Glutamatergic neuron (in vitro differentiated cells): ENCODE data around the gene SERPINB5. TPM values are rescaled to one million over a fixed set of nuclear protein-coding genes. Genes with fewer than 3 reads are reported as not detected.

Experiments used
- DNase-seq: peaks from one replicate; pipeline ENCODE4 v3.0.0; 2022
- H3K27ac Mint-ChIP-seq: one replicate; pipeline ENCODE4 v1.8.0; 2020; ENCODE audit warnings: mild to moderate bottlenecking, mixed read lengths, inconsistent platforms; ENCODE audit not compliant: unreplicated experiment
- H3K27me3 Mint-ChIP-seq: one replicate; pipeline ENCODE4 v1.8.0; 2020; ENCODE audit warnings: mild to moderate bottlenecking, moderate library complexity, mixed read lengths, inconsistent platforms; ENCODE audit not compliant: unreplicated experiment
- H3K36me3 Mint-ChIP-seq: one replicate; pipeline ENCODE4 v1.8.0; 2020; ENCODE audit warnings: mild to moderate bottlenecking, mixed read lengths, inconsistent platforms; ENCODE audit not compliant: unreplicated experiment
- H3K4me1 Mint-ChIP-seq: one replicate; pipeline ENCODE4 v1.8.0; 2020; ENCODE audit warnings: mild to moderate bottlenecking, low read depth, mixed read lengths, inconsistent platforms; ENCODE audit not compliant: unreplicated experiment
- H3K4me3 Mint-ChIP-seq: one replicate; pipeline ENCODE4 v1.8.0; 2020; ENCODE audit warnings: mild to moderate bottlenecking, mixed read lengths, inconsistent platforms; ENCODE audit not compliant: unreplicated experiment
- H3K9me3 Mint-ChIP-seq: one replicate; pipeline ENCODE4 v1.8.0; 2020; ENCODE audit warnings: mild to moderate bottlenecking, moderate library complexity, mixed read lengths, inconsistent platforms; ENCODE audit not compliant: unreplicated experiment
- long read RNA-seq: library from polyadenylated mRNA; unstranded; transcript quantifications from one replicate; pipeline ENCODE4 v2.0.0, GENCODE V29; 2020; ENCODE audit not compliant: unreplicated experiment
- total RNA-seq: library from RNA; stranded (reverse); fragmentation: NEBNext Ultra II Directional; extraction: Animal tissue kit (Norgen Biotek cat#: 25700); gene quantifications from one replicate; pipeline ENCODE4 v1.2.1, GENCODE V29; 2021; ENCODE audit not compliant: unreplicated experiment
- TF ChIP-seq, protein P1 (sequence below): fragments of 200-600 bp; sonication (generic); IDR thresholded peaks from one replicate; pipeline ENCODE4 v1.5.0; 2021; ENCODE audit not compliant: partially characterized antibody, unreplicated experiment

Gene SERPINB5
- not detected for total RNA-seq
- long read RNA-seq = 0 reads

- Mint-ChIP-seq H3K4me3 (no peak within 1 kb of the TSS), H3K9me3 (no peaks in the 10 kb centered on the region), H3K27ac (no peak within 1 kb of the TSS), H3K36me3 (no peaks in the 10 kb centered on the region), H3K4me1 (no peaks in the 10 kb centered on the region), H3K27me3 (no peaks in the 10 kb centered on the region)
- TF ChIP-seq, protein P1, sequence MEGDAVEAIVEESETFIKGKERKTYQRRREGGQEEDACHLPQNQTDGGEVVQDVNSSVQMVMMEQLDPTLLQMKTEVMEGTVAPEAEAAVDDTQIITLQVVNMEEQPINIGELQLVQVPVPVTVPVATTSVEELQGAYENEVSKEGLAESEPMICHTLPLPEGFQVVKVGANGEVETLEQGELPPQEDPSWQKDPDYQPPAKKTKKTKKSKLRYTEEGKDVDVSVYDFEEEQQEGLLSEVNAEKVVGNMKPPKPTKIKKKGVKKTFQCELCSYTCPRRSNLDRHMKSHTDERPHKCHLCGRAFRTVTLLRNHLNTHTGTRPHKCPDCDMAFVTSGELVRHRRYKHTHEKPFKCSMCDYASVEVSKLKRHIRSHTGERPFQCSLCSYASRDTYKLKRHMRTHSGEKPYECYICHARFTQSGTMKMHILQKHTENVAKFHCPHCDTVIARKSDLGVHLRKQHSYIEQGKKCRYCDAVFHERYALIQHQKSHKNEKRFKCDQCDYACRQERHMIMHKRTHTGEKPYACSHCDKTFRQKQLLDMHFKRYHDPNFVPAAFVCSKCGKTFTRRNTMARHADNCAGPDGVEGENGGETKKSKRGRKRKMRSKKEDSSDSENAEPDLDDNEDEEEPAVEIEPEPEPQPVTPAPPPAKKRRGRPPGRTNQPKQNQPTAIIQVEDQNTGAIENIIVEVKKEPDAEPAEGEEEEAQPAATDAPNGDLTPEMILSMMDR = no peak
- DNase-seq = no peak
These were observed at the start of gene SERPINB5 for GRCh38 chr18:63476668-63477067. TSS of gene SERPINB5 (plus strand) at chr18:63476958. CDS start at chr18:63484429, 7,471 bp downstream.

DNA sequence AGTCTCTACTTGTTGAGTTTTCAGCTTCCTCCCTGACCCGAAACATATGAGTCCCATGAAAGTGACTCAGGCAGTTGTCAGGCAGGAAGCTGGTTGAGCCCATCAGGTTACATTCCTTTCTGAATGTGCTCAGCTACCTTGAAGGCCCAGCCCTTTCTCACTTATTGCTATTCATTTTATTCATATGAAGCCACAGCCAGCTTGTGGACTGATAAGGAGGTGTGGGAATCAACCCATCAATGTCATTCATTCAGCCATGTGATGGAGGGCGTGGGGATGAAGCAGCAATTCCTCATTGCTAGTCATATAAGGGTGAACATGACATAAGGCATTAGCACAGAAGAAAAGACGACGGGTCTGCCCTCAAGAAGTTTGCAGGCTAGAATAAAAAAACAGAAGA is 49.2 kb upstream of the SERPINB5 start:
- H3K27ac Mint-ChIP-seq = no peak overlapping the region
- H3K4me3 Mint-ChIP-seq = no peak overlapping the region
- peaks cover 2% of the 10 kb centered on the region for H3K9me3 Mint-ChIP-seq
- H3K4me1 Mint-ChIP-seq = peaks cover 3% of the 10 kb centered on the region
- no peak for DNase-seq
- peaks cover 2% of the 10 kb centered on the region for H3K27me3 Mint-ChIP-seq
- no peaks in the 10 kb centered on the region for H3K36me3 Mint-ChIP-seq
- TF ChIP-seq, protein P1 = no peak

DNA sequence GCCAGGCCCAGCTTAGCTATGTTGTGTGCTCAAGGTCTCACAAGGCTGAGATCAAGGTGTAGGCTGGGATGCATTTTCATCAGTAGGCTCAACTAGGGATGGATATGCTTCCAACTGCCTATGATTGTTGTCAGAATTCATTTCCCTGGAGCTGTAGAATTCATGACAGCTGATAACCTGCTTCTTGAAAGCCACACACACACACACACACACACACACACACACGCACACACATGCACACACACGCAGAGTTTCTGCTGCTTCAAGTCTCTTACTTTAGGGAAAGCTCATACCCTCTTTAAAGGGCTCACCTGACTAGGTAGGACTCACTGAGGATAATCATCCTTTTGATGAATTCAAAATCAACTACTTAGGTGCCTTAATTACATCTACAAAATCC is 46.2 kb upstream of the SERPINB5 start:
- Mint-ChIP-seq H3K27me3 (no peaks in the 10 kb centered on the region), H3K4me3 (no peak overlapping the region), H3K27ac (no peak overlapping the region), H3K4me1 (no peaks in the 10 kb centered on the region), H3K9me3 (peaks cover 2% of the 10 kb centered on the region), H3K36me3 (no peaks in the 10 kb centered on the region)
- DNase-seq = no peak
- TF ChIP-seq, protein P1 = no peak

DNA sequence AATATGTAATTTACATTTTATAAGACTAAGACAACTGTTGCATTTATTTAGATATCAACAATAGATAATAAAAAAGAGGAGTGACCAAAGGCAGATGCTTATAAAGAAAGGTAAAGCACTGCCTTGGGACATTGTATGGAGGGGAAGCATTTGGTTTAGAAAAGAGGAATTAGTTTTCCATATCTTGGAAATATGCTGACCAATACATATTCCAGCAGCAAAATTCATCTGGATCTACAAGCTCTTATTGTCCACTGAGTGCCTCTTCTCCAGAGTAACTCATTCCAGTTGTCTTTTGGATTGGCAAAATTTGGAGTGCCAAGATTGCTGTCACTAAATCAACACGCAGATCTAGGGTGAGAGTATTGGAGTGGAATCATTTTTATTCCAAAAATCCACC is 45.6 kb upstream of the SERPINB5 start:
- no peak overlapping the region for H3K4me3 Mint-ChIP-seq
- H3K27me3 Mint-ChIP-seq = no peaks in the 10 kb centered on the region
- no peaks in the 10 kb centered on the region for H3K9me3 Mint-ChIP-seq
- H3K4me1 Mint-ChIP-seq = no peaks in the 10 kb centered on the region
- TF ChIP-seq, protein P1 = no peak
- DNase-seq = no peak
- H3K27ac Mint-ChIP-seq = no peak overlapping the region
- H3K36me3 Mint-ChIP-seq = no peaks in the 10 kb centered on the region

- no peak overlapping the region for H3K27ac Mint-ChIP-seq
These were observed 43.4 kb upstream of the SERPINB5 start for GRCh38 chr18:63433334-63433866.

More at GRCh38 chr18:63433334-63433866, 43.4 kb upstream of the SERPINB5 start:
- no peak for DNase-seq
- H3K4me3 Mint-ChIP-seq = no peak overlapping the region
- peaks cover 2% of the 10 kb centered on the region for H3K27me3 Mint-ChIP-seq
- H3K9me3 Mint-ChIP-seq = no peaks in the 10 kb centered on the region
- TF ChIP-seq, protein P1 = no peak
- no peaks in the 10 kb centered on the region for H3K36me3 Mint-ChIP-seq
- no peaks in the 10 kb centered on the region for H3K4me1 Mint-ChIP-seq
